Endodermal cell (in vitro differentiated cells): Measurements from ENCODE around the gene THRA. TPM values are rescaled to one million over a fixed set of nuclear protein-coding genes. Genes with fewer than 3 reads are reported as not detected.

Experiments
- DNase-seq: peaks from one replicate; pipeline ENCODE4 v3.0.0-alpha.2; 2017
- H3K27ac ChIP-seq: 2 replicates; pipeline ENCODE4 v1.5.1; 2013; ENCODE audit warnings: mild to moderate bottlenecking, low read depth, low read length, moderate library complexity
- H3K27me3 ChIP-seq: 2 replicates; pipeline ENCODE4 v1.6.1; 2013; ENCODE audit warnings: mild to moderate bottlenecking, low read length, moderate library complexity; ENCODE audit not compliant: insufficient read depth, control insufficient read depth, poor library complexity, severe bottlenecking
- H3K36me3 ChIP-seq: 2 replicates; pipeline ENCODE4 v1.7.0; 2013; ENCODE audit warnings: mild to moderate bottlenecking, low read length, moderate library complexity; ENCODE audit not compliant: control insufficient read depth, insufficient read depth
- H3K4me1 ChIP-seq: one replicate; pipeline ENCODE4 v1.7.0; 2013; ENCODE audit warnings: low read length; ENCODE audit not compliant: control insufficient read depth, insufficient read depth
- H3K4me3 ChIP-seq: 2 replicates; pipeline ENCODE4 v1.5.1; 2013; ENCODE audit warnings: mild to moderate bottlenecking, low read length, moderate library complexity
- H3K9ac ChIP-seq: 2 replicates; pipeline ENCODE4 v1.6.1; 2013; ENCODE audit warnings: mild to moderate bottlenecking, low read length, moderate library complexity; ENCODE audit not compliant: poor library complexity, severe bottlenecking; ENCODE audit errors: extremely low read depth
- H3K9me3 ChIP-seq: 2 replicates; pipeline ENCODE4 v1.6.1; 2013; ENCODE audit warnings: mild to moderate bottlenecking, low read length, moderate library complexity; ENCODE audit not compliant: control insufficient read depth
- H3K27ac Mint-ChIP-seq: 2 replicates; pipeline ENCODE4 v1.8.0; 2020; ENCODE audit warnings: mixed read lengths
- H3K27me3 Mint-ChIP-seq: 2 replicates; pipeline ENCODE4 v1.8.0; 2021; ENCODE audit warnings: mild to moderate bottlenecking, mixed read lengths; ENCODE audit not compliant: insufficient read depth
- H3K36me3 Mint-ChIP-seq: 2 replicates; pipeline ENCODE4 v1.8.0; 2020; ENCODE audit warnings: low read depth, mixed read lengths
- H3K4me1 Mint-ChIP-seq: 2 replicates; pipeline ENCODE4 v1.8.0; 2020; ENCODE audit warnings: mixed read lengths
- H3K4me3 Mint-ChIP-seq: 2 replicates; pipeline ENCODE4 v1.8.0; 2020; ENCODE audit warnings: mild to moderate bottlenecking, moderate library complexity, mixed read lengths
- H3K9me3 Mint-ChIP-seq: 2 replicates; pipeline ENCODE4 v1.8.0; 2020; ENCODE audit warnings: mild to moderate bottlenecking, mixed read lengths
- WGBS, 2 experiments: methylation state at CpG; one replicate each; pipeline versions ENCODE4 v1.1.5 to v1.1.7; 2013; ENCODE audit warnings: missing lambda C conversion rate in 2 of 2, mixed read lengths in 1 of 2; ENCODE audit not compliant: insufficient coverage in 1 of 2, insufficient read length in 1 of 2; 5-methylcytosine and 5-hydroxymethylcytosine counted together
- total RNA-seq, 2 donors: library from RNA; stranded (reverse); fragmentation: NEBNext Ultra II Directional in 1 of 2; extraction: Animal tissue kit (Norgen Biotek cat#: 25700) in 1 of 2; gene quantifications; 2 replicates in 1 of 2; 3 replicates in 1 of 2; pipeline ENCODE4 v1.2.1, GENCODE V29; 2021
- TF ChIP-seq, protein P1 (sequence below): fragments of 200-600 bp; sonication (generic); conservative IDR thresholded peaks from 2 replicates; pipeline ENCODE4 v1.5.0; 2021; ENCODE audit warnings: antibody characterized with exemption, mild to moderate bottlenecking

The THRA gene
- total RNA-seq, 2 donors from 2014 or later, result 12.7 to 14.4 TPM

DNA sequence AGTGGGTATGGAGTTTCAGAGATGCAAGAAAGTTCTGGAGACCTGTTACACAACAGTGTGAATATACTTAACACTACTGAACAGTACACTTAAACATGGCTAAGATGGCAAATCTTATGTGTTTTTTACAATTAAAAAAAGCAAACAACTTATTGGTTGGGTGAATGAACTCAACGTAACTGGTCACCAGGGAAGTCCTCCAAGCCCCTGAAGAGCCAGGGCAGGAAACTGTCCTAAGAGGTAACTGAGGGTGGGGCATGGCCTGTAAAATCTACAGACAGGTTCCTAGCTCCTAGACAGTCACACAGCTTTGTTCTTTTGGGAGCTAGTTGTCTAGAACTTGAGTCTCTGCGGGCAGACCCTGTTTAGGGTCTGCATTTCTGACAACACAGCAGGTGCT is 37.2 kb upstream of the THRA start:
- H3K9ac ChIP-seq, result no peak overlapping the region
- H3K9me3 Mint-ChIP-seq, result no peaks in the 10 kb centered on the region
- H3K36me3 Mint-ChIP-seq, result peaks cover 62% of the 10 kb centered on the region
- no peaks in the 10 kb centered on the region for H3K4me1 ChIP-seq
- no peak overlapping the region for H3K27ac Mint-ChIP-seq
- H3K27ac ChIP-seq, result no peak overlapping the region
- peaks cover 40% of the 10 kb centered on the region for H3K36me3 ChIP-seq
- no peaks in the 10 kb centered on the region for H3K27me3 Mint-ChIP-seq
- TF ChIP-seq, protein P1, sequence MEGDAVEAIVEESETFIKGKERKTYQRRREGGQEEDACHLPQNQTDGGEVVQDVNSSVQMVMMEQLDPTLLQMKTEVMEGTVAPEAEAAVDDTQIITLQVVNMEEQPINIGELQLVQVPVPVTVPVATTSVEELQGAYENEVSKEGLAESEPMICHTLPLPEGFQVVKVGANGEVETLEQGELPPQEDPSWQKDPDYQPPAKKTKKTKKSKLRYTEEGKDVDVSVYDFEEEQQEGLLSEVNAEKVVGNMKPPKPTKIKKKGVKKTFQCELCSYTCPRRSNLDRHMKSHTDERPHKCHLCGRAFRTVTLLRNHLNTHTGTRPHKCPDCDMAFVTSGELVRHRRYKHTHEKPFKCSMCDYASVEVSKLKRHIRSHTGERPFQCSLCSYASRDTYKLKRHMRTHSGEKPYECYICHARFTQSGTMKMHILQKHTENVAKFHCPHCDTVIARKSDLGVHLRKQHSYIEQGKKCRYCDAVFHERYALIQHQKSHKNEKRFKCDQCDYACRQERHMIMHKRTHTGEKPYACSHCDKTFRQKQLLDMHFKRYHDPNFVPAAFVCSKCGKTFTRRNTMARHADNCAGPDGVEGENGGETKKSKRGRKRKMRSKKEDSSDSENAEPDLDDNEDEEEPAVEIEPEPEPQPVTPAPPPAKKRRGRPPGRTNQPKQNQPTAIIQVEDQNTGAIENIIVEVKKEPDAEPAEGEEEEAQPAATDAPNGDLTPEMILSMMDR, result no peak
- no peak overlapping the region for H3K4me3 Mint-ChIP-seq
- H3K4me1 Mint-ChIP-seq, result no peaks in the 10 kb centered on the region
- no peaks in the 10 kb centered on the region for H3K9me3 ChIP-seq
- DNase-seq, result no peak
- no peaks in the 10 kb centered on the region for H3K27me3 ChIP-seq
- 93 to 95% methylated on average over 2 of the region's 2 CpGs for WGBS, 2 experiments
- no peak overlapping the region for H3K4me3 ChIP-seq

DNA sequence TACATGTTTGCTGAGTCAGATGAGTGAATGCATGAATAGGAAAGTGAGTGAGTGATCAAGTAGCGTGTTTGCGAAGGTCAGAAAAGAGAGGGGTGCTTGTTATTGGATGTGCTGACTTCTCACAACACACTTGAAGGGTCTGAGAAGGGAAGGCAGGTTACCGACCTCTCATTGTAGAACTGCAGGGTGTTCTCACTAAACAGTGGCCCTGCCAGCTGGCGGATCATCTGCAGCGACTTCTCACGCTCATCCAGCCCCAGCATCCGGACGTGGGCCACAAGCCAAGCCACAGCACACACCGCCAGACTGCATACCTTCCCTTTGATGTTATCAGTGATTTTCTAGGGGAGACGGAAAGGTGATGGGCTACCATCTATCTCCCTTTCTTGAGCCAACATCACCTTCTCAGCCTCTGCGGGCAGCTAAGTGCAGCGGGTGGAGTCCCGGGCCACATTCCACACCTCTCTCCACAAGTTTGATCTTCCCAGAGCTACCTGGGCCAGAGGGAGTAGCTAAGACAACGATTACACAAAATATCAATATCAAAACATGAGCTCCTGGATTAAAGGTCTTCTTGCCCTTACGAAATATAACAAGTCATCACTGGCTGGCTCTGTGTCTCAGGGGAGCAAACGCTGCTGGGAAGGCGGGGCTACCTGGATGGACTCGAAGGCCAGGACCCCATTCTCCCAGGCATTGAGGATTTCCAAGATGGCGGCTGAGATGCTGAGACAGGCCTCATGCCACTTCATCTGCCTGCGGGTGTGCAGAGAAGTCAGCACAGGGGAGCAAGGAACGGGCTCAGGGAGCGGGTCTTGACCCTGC is 36.6 kb upstream of the THRA start:
- H3K9ac ChIP-seq, result no peak overlapping the region
- H3K36me3 Mint-ChIP-seq, result peaks cover 64% of the 10 kb centered on the region
- WGBS, 2 experiments, result 94 to 97% methylated on average over 19 to 22 of the region's 22 CpGs
- TF ChIP-seq, protein P1, result no peak
- H3K27ac Mint-ChIP-seq, result no peak overlapping the region
- no peaks in the 10 kb centered on the region for H3K27me3 Mint-ChIP-seq
- DNase-seq, result no peak
- no peaks in the 10 kb centered on the region for H3K4me1 ChIP-seq
- no peaks in the 10 kb centered on the region for H3K27me3 ChIP-seq
- H3K9me3 Mint-ChIP-seq, result no peaks in the 10 kb centered on the region
- H3K27ac ChIP-seq, result no peak overlapping the region
- no peaks in the 10 kb centered on the region for H3K9me3 ChIP-seq
- H3K4me3 ChIP-seq, result no peak overlapping the region
- H3K36me3 ChIP-seq, result peaks cover 42% of the 10 kb centered on the region
- H3K4me1 Mint-ChIP-seq, result no peaks in the 10 kb centered on the region
- no peak overlapping the region for H3K4me3 Mint-ChIP-seq

DNA sequence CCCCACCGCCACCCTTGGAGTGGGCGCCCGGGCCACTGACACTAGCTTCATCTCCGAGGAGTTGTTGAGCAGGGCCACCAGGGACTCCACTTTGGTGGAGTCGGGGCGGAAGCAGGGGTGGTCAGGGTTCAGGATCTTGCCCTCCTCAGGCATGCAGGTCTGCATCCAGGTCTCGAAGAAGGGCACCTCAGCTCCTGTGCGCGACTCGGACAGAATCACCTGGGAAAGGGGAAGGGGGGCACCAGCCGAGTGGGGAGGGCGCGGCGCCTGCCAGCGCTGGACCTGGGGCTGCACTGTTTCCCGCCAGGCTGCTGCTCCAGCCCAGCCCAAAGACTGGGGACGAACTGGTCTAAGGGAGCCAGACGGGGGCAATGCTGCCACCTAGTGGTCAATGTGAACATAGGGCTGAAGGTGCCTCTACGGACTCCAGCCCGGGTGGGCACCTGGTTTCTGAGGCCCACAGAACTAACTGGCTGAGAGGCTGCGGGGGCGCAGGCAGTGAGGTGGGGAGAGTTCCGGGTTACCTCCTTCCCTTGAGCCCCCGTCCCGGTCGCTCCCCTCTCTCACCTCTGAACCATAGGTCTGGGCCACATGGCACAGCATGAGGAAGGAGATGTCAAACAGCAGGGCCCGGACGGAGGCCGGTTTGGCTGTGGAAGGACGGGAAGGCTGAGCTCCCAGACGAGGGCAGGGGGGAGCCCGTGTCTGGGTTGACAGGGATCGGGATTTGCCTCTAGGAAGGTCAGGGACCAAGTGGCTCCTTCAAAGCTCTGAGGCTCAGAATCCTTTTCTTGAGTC is 35.8 kb upstream of the THRA start:
- H3K4me3 ChIP-seq, result no peak overlapping the region
- no peaks in the 10 kb centered on the region for H3K9me3 Mint-ChIP-seq
- H3K27me3 ChIP-seq, result no peaks in the 10 kb centered on the region
- 54 to 58% methylated on average over 19 to 33 of the region's 33 CpGs for WGBS, 2 experiments
- peaks cover 63% of the 10 kb centered on the region for H3K36me3 Mint-ChIP-seq
- H3K9me3 ChIP-seq, result no peaks in the 10 kb centered on the region
- H3K27me3 Mint-ChIP-seq, result no peaks in the 10 kb centered on the region
- H3K4me1 ChIP-seq, result no peaks in the 10 kb centered on the region
- no peak overlapping the region for H3K27ac Mint-ChIP-seq
- peak; percentile 97 for DNase-seq
- H3K9ac ChIP-seq, result no peak overlapping the region
- H3K4me3 Mint-ChIP-seq, result no peak overlapping the region
- H3K36me3 ChIP-seq, result peaks cover 47% of the 10 kb centered on the region
- TF ChIP-seq, protein P1, result peak; percentile 98
- H3K4me1 Mint-ChIP-seq, result no peaks in the 10 kb centered on the region
- no peak overlapping the region for H3K27ac ChIP-seq
